ENCODE data around the gene CACNG5.

- TF ChIP-seq POLR2AphosphoS5 (IDR thresholded peaks at IDR 0.05; ENCODE audit: low read depth, low read length) (no peak), CTCF (IDR thresholded peaks at IDR 0.05) (no peak), SIN3A (IDR thresholded peaks at IDR 0.05; ENCODE audit: borderline replicate concordance, insufficient read depth, low read depth, low read length) (no peak)
These were observed 1.7 kb upstream of the CACNG5 start for GRCh38 chr17:66833201-66833600.

All from Panc1 (cell line).